Esophagus (tissue), 2 donors: Measurements from ENCODE around the gene PKN1. TPM values are rescaled to one million over a fixed set of nuclear protein-coding genes. Genes with fewer than 3 reads are reported as not detected.

Experiments used
- H3K27ac ChIP-seq, 2 donors: one replicate each; pipeline ENCODE4 v1.5.1; 2013; ENCODE audit warnings: low read depth in 2 of 2, mild to moderate bottlenecking in 2 of 2, inconsistent platforms in 1 of 2, low read length in 1 of 2, moderate library complexity in 1 of 2
- H3K27me3 ChIP-seq, 2 donors: one replicate each; pipeline ENCODE4 v1.6.1; 2013; ENCODE audit warnings: low read length in 2 of 2, control low read depth in 1 of 2, mild to moderate bottlenecking in 1 of 2; ENCODE audit not compliant: insufficient read depth in 2 of 2, control insufficient read depth in 1 of 2
- H3K36me3 ChIP-seq, 2 donors: one replicate each; pipeline ENCODE4 v1.6.1; 2013; ENCODE audit warnings: low read length in 1 of 2; ENCODE audit not compliant: control insufficient read depth in 2 of 2, insufficient read depth in 2 of 2
- H3K4me1 ChIP-seq, 2 donors: one replicate each; pipeline ENCODE4 v1.6.1; 2013; ENCODE audit warnings: low read length in 1 of 2; ENCODE audit not compliant: control insufficient read depth in 2 of 2, insufficient read depth in 2 of 2
- H3K4me3 ChIP-seq, 2 donors: one replicate each; pipeline ENCODE4 v1.5.1; 2013; ENCODE audit warnings: low read length in 2 of 2, mild to moderate bottlenecking in 2 of 2, low read depth in 1 of 2, moderate library complexity in 1 of 2
- H3K9me3 ChIP-seq, 2 donors: one replicate each; pipeline ENCODE4 v1.6.1; 2013; ENCODE audit warnings: mild to moderate bottlenecking in 2 of 2, low read depth in 1 of 2, low read length in 1 of 2, moderate library complexity in 1 of 2; ENCODE audit not compliant: control insufficient read depth in 2 of 2, insufficient read depth in 1 of 2
- WGBS, 2 donors: extraction: QIAGEN DNeasy Blood & Tissue Kit; methylation state at CpG; one replicate each; pipeline ENCODE4 v1.1.7; 2013; 5-methylcytosine and 5-hydroxymethylcytosine counted together
- polyA plus RNA-seq, 2 donors: library from polyadenylated mRNA; stranded (reverse); fragments of 200-250 nt; gene quantifications; one replicate each; pipeline ENCODE4 v1.2.3, GENCODE V29; 2013
- donor health status: healthy with polysubstance abuse.
- donor health status: Bipolar disorder and iron deficiency.

The PKN1 gene
- polyA plus RNA-seq, 2 donors, result 10.7 to 12.6 TPM

DNA sequence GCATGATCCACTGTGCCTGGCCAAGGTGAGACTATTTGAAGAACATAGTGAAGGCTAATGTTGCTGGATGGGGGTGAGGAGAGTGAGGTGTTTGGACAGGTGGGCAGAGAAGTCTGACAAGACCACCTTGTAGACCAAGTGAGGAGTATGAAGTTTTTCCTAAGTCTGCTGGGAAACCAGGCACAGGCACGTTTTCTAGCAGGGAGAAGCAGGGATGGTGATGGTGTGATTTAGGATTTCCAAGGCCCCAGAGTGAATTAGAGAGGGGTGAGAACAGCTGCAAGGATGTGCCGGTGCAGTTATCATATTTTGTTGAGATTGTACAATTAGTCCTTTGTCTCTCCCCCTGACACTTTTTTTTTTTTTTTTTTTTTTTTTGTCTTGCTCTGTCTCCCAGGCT is 5.6 kb upstream of the PKN1 start:
- Histone ChIP-seq H3K9me3 (no peaks in the 10 kb centered on the region), H3K27me3 (no peaks in the 10 kb centered on the region), H3K36me3 (no peaks in the 10 kb centered on the region), H3K27ac (no peak overlapping the region), H3K4me1 (peaks cover 0 to 4% of the 10 kb centered on the region in 2 donors), H3K4me3 (no peak overlapping the region)
- WGBS, 2 donors, result 65 to 81% methylated on average over 2 of the region's 2 CpGs

DNA sequence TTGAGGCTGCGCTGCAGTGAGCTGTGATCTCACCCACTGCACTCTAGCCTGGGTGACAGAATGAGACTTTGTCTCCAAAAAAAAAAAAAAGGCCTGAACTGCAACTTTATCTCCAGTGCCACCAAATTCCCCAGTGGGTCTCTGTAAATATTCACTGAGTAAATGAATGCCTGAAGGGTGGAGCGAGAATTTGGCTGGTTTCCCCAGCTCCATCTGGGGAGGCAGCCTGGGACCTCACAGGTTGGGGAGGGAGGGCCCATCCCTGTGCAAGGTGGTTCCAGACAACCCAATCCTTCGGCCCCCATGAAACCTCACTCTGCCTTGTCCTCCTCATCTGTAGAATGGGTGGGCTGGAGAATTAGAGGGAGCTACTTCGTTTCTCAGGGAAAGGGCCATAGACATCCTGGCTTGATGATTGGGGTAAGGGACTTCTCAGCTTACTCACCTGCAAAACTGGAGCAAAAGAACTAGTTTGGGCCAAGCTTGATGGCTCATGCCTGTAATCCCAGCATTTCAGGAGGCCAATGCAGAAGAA is 4.2 kb upstream of the PKN1 start:
- Histone ChIP-seq H3K27ac (no peak overlapping the region), H3K27me3 (no peaks in the 10 kb centered on the region), H3K4me3 (no peak overlapping the region), H3K4me1 (peaks cover 0 to 4% of the 10 kb centered on the region in 2 donors), H3K9me3 (no peaks in the 10 kb centered on the region), H3K36me3 (no peaks in the 10 kb centered on the region)
- 63 to 74% methylated on average over 4 of the region's 4 CpGs for WGBS, 2 donors

DNA sequence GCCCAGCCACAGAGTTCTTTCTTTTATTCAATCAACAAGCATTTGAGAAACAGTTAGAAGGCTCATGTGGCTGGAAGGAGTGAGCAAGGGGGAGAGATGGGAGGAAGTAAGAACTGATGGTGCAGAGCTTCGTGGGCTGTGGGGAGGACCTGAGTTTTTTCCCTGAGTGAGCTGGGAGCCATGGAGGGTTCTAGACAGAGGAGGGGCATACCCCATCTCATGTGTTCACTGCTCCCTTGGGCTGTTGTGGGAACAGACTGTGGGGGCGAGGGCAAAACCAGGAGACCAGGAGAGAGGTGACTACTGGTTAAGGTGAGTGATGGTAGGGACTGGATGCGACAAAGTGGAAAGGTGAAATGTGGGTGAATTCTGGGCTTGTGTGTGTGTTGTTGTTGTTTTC is 2.4 kb upstream of the PKN1 start:
- H3K9me3 ChIP-seq, result no peaks in the 10 kb centered on the region
- WGBS, 2 donors, result 69 to 78% methylated on average over 3 of the region's 3 CpGs

DNA sequence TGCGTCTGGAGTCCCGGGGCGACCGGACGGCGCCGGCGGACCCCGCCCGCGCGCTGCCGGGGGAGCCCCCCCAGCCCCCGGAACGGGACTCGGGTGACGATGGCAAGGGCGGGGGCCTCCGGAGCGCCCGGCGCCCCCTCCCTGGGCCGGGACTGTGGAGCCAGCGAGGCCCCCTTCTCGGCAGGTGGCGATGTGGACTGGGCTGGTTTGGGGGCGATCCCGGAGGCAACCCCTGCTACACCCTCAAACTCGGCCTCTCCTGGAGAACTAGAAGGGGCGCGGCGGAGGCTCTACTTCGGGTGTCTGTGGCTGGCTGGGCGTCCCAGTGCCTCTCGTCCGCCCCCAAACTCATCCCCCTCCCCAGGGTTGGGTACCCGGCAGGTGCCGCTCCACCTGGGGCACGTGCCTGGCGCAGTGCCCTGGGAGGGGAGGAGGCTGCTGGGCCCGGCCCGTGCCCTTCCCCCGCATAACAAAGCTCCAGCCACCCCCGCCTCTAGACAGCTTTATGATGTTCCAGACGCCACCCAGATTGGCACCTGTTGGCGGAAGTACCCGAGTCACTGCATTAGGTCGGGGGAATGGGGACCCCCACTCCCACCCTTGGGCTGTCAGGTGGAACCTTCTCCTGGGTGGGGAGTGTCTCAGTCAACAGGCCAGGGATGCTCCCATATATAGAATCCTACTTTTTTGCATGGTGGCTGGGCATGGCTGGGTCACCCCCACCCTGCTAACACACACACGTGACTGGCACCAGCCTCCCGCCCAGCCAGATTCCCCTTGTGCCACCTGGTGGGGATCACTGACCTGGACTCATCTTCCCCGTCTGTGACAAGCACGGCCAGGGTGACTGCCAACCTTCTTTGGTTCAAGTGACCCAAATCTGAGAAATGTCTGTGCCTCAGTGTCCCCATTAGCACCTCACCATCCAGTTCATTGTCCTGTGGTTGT is 722 bp downstream of the PKN1 start:
- Histone ChIP-seq H3K36me3 (no peaks in the 10 kb centered on the region), H3K4me1 (peaks cover 7 to 19% of the 10 kb centered on the region in 2 donors), H3K27ac (peak overlapping the region; percentile 61 to 75), H3K9me3 (no peaks in the 10 kb centered on the region), H3K27me3 (no peaks in the 10 kb centered on the region), H3K4me3 (peak overlapping the region; percentile 56 to 66)
- WGBS, 2 donors, result 3 to 9% methylated on average over 22 to 52 of the region's 52 CpGs

More for the DNA sequence above, 2.4 kb upstream of the PKN1 start:
- no peak overlapping the region for H3K27ac ChIP-seq
- H3K27me3 ChIP-seq, result no peaks in the 10 kb centered on the region
- no peak overlapping the region for H3K4me3 ChIP-seq
- no peaks in the 10 kb centered on the region for H3K36me3 ChIP-seq
- H3K4me1 ChIP-seq, result peaks cover 7 to 18% of the 10 kb centered on the region in 2 donors

DNA sequence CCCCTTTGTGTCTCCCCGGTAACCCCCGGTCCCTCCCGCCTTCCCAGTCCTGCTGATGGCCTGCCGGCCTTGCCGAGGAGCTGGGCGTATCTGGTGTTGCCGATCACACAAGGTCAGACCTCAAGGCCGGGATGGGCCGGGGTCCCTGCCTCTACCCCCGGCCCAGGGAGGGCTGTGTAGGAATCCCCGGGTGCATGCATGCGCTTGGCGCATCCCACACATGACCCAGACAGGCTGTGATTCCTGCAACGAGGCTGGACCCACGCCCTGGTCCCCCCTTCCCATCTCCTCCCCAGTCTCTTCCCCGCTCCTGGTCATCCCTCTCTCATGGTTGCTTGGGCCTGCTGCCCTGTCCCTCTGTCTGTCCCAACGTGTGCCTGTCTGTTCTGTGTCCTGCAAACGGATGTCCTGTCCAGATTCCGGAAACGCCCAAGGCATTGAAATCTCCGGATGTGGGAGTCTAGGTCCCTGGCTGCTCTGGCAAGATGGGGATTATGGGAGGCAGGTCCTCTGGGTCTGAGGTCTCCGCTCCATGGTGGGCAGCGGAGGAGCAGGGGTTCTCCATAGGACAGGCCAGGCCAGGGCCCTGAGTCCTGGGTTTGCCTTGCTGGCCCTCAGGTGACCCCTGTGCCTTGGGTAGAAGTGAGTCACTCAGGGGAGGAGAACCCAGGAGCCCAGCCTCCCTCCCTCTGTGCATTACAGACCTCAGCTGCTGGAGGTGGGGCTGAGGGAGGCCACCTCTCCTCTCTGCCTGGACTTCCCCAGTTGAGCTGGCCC is 1.6 kb downstream of the PKN1 start:
- H3K27ac ChIP-seq, result peak overlapping the region; percentile 61 to 75
- no peaks in the 10 kb centered on the region for H3K9me3 ChIP-seq
- 48 to 57% methylated on average over 23 of the region's 23 CpGs for WGBS, 2 donors
- peak overlapping the region; percentile 13 to 56 for H3K4me3 ChIP-seq
- no peaks in the 10 kb centered on the region for H3K27me3 ChIP-seq
- H3K4me1 ChIP-seq, result peaks cover 7 to 25% of the 10 kb centered on the region in 2 donors
- H3K36me3 ChIP-seq, result no peaks in the 10 kb centered on the region

DNA sequence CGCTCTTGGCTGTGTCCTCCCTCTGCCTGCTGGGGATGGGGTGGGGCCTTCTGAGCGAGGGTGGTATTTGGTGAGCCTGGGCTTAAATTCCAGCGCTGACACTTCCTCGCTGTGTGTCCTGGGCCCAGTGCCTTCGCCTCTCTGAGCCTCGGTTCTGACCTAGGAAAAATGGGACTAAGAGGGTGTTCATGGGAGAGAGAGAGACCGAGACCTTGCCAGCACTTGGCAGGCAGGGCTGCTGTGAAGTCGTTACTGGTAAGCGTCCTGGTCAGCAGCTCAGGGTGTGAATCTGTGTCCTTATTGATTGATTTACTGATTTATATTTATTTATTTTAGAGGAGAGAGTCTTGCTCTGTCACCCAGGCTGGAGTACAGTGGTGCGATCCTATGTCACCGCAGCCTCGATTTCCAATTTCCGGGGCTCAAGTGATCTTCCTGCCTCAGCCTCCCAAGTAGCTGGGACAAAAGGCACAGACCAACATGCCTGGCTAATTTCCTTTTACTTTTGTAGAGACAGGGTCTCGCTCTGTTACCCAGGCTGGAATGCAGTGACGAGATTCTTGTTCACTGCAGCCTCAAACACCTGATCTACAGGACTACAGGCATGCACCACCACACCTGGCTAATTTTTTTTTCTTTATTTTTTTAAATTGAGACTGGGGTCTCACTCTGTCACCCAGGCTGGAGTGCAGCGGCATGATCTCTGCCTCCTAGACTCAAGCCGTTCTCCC is 2.4 kb downstream of the PKN1 start:
- Histone ChIP-seq H3K4me1 (peaks cover 7 to 25% of the 10 kb centered on the region in 2 donors), H3K4me3 (no peak overlapping the region), H3K27ac (peak overlapping the region; percentile 61 to 75)

DNA sequence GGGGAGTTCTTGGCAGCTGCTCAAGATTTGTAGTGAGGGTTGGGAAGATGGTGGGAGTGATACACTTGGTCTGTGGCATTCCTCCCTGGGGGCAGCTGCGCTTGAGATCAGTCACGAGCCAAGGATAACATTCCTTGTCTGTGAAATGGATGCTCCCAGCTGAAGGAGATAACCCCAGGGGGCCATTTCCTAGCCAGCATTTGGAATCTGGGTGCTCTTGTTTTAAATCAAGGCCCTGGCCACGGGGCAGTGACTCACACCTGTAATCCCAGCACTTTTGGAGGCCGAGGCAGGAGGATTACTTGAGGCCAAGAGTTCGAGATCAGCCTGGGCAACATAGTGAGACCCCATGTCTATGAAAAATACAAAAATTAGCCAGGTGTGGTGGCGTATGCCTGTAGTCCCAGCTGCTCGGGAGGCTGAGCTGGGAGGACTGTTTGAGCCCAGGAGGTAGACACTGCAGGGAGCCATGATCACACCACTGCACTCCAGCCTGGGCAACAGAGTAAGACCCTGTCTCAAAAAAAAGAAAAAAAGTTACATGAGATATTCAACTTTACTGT is 4.6 kb downstream of the PKN1 start:
- H3K4me3 ChIP-seq, result no peak overlapping the region
- H3K4me1 ChIP-seq, result peaks cover 7 to 21% of the 10 kb centered on the region in 2 donors
- WGBS, 2 donors, result 87 to 92% methylated on average over 7 of the region's 7 CpGs
- H3K27ac ChIP-seq, result no peak overlapping the region
- H3K27me3 ChIP-seq, result no peaks in the 10 kb centered on the region
- H3K9me3 ChIP-seq, result no peaks in the 10 kb centered on the region
- H3K36me3 ChIP-seq, result peaks cover 0 to 4% of the 10 kb centered on the region in 2 donors

More for the DNA sequence above, 2.4 kb downstream of the PKN1 start:
- H3K27me3 ChIP-seq, result no peaks in the 10 kb centered on the region
- no peaks in the 10 kb centered on the region for H3K36me3 ChIP-seq
- H3K9me3 ChIP-seq, result no peaks in the 10 kb centered on the region
- WGBS, 2 donors, result 73 to 75% methylated on average over 17 of the region's 17 CpGs

DNA sequence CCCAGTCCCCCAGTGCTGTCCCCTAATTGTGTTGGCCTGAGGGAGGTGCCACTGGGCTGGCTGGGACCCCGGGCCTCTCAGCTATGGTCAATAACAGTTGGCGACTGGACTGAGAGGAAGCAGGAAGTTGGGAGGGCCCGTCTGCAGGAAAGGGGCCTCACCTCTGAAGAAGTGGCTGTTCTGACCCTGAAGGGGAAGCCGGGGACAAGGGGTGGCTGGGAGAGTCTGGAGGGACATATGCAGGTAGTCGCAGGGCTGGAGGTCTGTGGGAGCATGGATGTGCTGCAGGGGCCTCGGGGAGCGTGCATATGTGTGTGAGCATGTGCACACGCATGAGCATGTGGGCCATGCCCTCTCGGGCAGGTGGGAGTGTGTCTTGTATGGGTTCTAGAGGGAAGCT is 5.9 kb downstream of the PKN1 start:
- Histone ChIP-seq H3K27ac (no peak overlapping the region), H3K27me3 (no peaks in the 10 kb centered on the region), H3K4me1 (peaks cover 7 to 24% of the 10 kb centered on the region in 2 donors), H3K36me3 (peaks cover 9 to 17% of the 10 kb centered on the region in 2 donors), H3K4me3 (no peak overlapping the region), H3K9me3 (no peaks in the 10 kb centered on the region)
- 70 to 73% methylated on average over 9 of the region's 9 CpGs for WGBS, 2 donors
